Embryonic facial prominence (tissue), 1 donor: ENCODE measurements around the gene ASTL.
"Not testable (repeated sequence)": the region's sequence is repeated elsewhere in the genome, so short reads cannot be mapped to it uniquely, and the experiment has no call there.

Source experiments
- DNase-seq: peaks from one replicate; pipeline ENCODE4 v3.0.0-alpha.2; 2016; ENCODE audit errors: extremely low spot score

The ASTL gene

DNA sequence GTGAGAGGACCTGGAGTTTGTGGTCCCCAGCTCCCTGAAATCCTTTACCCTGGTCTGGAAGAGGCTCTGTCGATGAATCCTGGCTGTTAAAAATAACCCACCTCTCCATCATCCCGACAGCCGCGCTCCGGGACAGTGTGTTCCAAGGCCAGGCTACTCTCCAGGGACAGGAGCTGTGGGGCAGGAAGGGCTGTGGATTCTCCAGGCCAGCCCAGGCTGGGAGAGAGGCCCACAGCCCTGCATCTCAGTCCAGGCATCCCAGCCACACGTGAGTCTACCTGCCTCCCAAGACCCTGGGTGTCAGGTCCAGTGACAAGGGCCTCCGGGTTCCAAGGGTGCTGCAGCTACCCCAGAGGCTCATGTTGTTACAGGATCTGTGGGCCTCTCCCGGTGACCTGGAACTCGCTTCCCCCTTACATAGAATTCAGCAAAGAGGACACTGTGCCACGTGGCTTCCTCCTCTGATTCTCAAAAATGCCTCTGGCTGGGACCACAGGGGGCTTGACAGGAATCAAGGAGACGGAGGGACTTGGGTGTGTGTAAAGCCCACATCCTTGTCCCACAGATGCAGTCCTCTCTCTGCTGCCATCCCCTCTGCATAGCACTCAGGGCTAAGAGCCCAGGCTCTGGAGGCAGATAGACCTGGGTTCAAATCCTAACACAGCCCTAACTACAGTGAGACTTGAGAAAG is 39.3 kb downstream of the ASTL start:
- no peak for DNase-seq

- DNase-seq, result no peak
Measured at GRCh38 chr2:96097951-96098823, 40.1 kb downstream of the ASTL start.

DNA sequence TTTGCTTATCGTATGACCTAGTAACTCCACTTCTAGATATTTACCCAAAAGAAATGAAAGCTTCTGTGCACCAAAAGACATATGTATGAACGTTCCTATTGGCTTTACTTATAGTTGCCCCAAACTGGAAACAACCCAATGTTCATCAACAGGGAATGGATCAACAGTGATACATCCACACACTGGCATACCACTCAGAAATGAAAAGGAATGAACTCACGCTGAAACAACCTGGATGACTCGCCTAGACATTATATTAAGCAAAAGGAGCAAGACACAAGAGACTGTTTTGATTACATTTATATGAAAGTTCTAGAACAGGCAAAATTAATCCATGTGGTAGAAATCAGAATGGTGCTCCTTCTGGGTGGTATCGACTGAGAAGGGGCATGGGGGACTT is 40.9 kb downstream of the ASTL start:
- DNase-seq, result no peak

GRCh38 chr2:96095116-96095636 is 43.1 kb downstream of the ASTL start:
- DNase-seq, result no peak

DNA sequence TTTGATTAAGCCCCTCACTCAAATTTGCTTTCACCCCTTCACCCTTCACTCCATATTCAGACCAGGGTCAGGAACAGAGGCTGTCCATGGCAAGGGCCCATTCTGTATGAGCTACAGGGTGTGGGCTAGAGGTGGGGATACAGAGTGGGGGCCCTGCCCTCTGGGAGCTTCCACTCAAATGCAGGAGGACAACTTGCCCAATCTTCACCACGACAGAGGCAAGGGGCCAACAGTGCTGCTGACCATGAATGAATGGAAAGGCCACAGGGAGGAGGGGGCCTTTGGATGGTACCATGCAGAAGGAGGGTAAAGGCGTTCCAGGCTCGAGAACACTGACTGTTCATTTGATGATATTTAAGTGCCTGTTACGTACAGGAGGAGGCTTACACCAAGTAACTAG is 44.8 kb downstream of the ASTL start:
- no peak for DNase-seq

DNA sequence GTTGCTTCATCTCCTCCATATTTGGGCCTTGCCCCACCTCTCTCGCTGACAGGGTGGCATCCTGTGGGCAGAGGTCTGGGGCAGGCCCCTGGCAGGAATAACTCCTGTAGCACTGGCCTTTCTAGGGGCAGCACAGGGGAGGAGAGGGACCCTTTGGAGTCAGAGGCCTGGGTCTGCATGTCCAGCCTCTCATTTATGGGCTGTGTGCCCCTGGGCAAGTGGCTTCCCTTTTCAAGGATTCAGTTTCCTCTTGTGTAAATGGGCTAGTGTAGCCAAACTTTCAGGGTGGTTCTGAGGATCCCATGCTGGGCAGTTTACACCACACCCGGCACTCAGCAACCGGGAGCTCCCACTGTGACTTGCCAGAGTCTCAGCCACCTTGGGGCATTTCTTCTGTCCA is 45.4 kb downstream of the ASTL start:
- DNase-seq, result no peak

- DNase-seq, result no peak
Measured at GRCh38 chr2:96092573-96092877, 45.8 kb downstream of the ASTL start.

DNA sequence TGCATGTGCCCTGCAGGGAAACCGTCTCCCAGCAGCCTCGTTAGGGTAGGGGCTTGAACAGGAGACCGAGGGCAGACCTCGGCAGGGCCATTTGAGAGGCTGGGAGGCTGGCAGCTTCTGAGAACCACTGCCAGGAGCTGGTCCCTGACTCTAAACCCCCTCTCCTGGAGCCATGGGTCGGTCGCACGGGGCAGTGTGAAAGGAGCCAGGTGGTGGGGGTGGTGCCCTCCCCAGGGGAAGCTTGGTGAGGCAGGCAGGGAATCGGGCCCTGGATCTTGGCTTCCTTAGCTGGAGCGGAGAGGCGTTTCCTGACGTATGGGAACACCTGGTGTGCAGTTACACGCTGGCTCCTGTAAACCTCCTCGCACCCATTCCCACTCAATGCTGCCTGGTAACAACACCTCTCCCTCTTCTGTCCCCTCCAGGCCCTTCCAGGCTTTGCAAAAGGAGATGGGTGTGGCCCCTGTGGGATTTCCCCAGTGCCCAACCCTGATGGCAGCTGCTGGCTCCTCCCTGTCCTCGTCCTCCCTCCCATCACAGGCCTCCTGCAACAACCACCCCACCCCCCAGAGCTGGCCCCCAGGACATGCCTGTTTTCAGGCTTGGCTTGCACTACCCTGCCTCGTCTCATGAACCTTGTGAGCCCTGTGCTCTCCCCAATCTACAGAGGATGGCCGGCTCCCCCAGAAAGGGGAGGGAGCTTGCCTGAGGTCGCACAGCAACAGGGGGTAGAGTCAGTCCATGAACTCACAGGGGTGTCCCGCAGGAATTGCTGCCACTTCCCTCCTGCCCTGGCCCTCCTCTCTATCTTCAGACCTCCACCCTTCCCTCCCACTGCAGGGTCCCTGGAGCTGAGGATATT is 46.4 kb downstream of the ASTL start:
- DNase-seq, result no peak

- DNase-seq, result no peak
Measured at GRCh38 chr2:96091141-96091710, 47.1 kb downstream of the ASTL start.

- DNase-seq, result no peak
Measured at GRCh38 chr2:96090196-96090926, 47.9 kb downstream of the ASTL start.

- no peak for DNase-seq
Measured at GRCh38 chr2:96089356-96090195, 48.7 kb downstream of the ASTL start.

DNA sequence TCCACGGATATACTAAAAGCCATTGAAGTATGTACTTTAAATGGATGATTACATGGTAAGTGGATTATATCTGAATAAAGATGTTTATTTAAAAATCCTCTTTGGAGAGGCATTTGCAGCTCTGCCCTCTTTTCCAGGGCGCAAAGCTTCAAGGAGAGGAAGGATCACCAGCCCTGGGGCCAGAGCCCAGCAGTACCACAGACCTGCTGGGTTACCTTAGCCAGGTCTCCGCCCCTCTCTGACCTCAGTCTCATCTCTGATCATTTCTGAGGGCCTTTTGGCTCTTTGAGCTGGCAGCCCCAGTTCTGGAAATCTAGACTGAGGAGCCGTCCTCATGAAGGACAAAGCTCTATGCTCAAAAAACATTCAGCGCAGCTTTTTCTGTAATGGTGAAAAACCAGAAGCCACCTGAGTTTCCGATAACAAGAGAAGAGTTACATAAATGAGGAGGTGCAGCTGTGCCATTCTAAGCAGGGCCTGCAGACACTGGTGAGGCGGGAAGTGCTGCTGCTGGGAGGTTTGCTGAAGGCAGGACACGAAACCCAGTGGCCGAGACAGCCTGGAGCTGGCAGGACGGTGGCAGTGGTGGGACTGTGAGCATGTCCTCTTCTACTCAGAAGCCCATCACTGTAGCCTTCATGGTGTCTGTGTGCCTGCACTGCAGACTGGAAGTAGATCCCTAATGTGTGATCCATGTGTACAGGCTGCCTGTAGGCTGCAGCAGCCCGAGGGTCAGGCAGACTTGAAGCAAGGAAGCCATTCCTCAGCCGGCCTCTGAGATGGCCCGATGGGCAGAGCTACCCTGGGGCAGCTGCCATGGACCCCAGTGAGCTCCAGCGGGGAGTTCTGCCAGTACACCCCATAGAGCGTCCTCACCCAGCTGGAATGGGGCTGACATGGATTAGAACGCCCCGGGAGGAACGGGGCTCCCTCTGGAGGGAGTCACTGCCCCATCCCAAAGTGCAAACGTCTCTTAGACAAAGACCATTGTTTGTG is 49.7 kb downstream of the ASTL start:
- DNase-seq, result no peak

- no peak for DNase-seq
Measured at GRCh38 chr2:96087130-96087529, 51.2 kb downstream of the ASTL start.

DNA sequence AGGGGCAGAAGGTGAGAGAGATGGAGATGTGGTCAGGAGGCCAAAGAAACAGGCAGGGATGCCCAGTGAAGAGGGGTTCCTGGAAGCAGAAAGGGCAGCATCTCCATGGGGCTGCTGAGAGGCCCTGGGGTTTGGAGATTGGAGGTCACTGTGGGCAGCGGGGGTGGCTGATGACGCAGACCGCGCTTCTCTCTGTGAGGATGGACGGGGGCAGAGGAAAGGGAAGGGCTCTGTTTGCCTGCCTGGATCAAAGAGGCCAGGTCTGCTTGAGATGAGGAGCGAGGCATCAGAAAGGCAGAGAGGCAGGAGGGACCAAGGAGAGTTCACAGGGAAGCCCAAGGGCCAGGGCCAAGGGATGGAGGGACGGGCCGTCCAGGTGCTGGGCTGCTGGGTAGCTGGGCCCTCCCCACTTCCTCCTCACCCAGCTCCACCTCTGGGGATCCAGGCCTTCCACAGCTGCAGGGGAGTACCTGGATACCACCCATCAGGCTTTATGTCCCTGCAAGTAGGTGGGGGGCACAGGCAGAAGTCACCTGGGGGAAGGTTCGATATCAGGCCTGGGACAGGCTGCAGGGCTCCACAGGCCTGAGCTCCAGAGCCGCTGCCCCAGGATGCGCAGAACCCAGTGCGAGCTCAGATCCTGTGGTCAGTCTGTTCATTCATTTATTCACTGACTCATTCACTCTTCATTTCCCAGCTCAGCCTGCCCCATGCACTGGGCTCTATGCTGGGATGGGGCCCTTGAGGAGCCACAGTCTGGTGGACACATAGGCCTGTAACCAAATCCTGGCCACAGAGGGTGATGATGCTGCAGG is 52.6 kb downstream of the ASTL start:
- DNase-seq, result no peak

DNA sequence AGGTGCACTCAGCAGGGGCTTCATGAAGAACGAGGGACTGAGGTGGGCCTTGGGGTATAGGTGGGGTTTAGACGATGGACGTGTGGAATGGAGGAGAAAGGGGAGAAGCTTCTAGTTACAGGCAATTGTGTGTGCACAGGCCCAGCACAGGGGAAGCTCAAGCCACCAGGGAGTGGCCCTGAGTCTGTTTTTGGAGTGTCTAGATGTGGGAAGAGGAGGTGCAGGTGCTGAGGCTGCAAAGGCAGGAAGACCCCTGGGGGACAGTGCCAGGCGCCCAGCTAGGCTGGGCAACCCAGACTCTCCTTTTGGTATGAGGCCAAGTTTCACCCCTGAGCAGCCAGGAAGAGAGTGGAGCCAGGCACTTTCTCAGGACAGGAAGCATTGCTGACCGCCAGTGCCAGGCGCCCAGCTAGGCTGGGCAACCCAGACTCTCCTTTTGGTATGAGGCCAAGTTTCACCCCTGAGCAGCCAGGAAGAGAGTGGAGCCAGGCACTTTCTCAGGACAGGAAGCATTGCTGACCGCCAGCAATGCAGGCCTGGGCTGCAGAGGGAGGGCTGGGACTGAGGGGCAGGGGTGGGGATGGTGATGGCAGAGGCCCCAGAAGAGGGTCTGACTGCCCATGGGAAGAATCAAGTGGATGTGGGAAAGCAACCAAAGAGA is 53.3 kb downstream of the ASTL start:
- DNase-seq, result not testable (repeated sequence)

DNA sequence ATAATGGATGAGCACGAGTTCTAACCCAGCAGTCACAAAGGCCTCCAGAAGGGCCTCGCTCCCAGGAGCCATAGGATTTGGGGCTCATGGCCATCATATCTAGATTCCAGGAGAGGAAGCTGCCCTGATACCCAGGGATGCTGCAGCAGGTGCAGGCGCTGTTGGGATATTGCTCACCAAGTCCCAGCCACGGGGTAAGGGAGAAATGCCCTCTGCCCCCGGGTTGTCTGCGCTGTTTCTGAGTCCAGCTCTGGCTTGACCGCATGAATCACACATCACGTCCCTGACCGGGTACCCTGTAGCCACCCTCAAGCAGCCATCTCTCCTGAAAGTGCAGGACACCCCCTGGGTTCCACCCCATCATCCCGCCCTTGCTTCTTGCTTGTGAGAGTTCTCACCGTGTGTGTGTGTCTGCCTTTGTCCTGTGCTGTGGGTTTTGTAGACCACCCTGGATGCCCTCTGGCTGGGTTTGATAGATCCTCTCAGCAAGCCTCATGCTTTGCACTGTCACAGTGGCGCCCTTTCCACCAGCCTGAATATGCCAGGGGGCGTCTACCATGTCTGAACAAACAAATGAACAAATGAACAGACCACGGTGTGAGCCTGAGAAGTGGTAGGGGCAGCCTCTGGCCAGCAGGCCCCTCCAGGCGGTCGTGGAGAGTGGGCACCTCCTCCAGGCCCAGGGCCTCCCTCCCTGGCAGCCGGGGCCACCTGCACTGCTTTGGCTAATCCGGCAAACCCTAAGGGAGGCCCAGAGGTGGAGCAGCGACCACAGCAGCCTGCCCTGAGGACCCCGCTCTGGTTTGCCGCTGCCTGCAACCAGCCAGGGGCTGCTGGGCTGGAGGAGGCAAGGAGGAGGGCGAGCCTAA is 54.1 kb downstream of the ASTL start:
- DNase-seq, result no peak
